Measurements from ENCODE around the gene ACSF3. TPM values are rescaled to one million over a fixed set of nuclear protein-coding genes. Genes with fewer than 3 reads are reported as not detected.

Gene ACSF3
- total RNA-seq, 4 donors from 2014 or later = 26.1 to 55.1 (median 32.5) TPM

DNA sequence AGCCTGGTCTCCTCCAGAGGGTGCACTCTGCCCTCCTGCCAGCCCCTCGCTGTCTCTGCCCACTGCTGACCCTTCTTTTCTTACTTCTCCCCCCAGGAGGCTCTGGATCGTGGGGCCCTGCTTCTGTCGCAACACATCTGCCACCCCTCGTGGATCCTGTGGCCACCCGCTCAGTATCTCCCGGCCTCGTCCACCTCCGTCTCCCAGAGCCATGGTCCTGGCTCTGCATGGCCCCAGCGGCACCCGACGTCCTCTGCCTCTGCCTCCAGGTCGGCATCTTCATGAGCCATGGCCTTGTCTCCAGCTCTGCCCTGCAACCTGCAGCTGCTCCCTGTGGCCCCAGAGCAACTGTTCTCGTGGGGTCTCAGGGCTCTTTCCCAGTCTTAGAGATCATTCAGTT, 12.1 kb upstream of the ACSF3 start:
- Histone ChIP-seq H3K4me1 (no peaks in the 10 kb centered on the region), H3K27ac (no peak overlapping the region), H3K4me3 (no peak overlapping the region), H3K9me3 (no peaks in the 10 kb centered on the region), H3K36me3 (no peaks in the 10 kb centered on the region), H3K27me3 (peaks cover 20% of the 10 kb centered on the region)
- 86% methylated on average over 13 of the region's 13 CpGs for WGBS
- DNase-seq (ENCODE audit: low spot score in 2 of 2) = no peak
- TF ChIP-seq POLR2AphosphoS5 (IDR thresholded peaks at IDR 0.05) (no peak), EP300 (IDR thresholded peaks at IDR 0.05) (no peak), POLR2A (IDR thresholded peaks at IDR 0.05) (no peak)
- TF ChIP-seq, protein P1, sequence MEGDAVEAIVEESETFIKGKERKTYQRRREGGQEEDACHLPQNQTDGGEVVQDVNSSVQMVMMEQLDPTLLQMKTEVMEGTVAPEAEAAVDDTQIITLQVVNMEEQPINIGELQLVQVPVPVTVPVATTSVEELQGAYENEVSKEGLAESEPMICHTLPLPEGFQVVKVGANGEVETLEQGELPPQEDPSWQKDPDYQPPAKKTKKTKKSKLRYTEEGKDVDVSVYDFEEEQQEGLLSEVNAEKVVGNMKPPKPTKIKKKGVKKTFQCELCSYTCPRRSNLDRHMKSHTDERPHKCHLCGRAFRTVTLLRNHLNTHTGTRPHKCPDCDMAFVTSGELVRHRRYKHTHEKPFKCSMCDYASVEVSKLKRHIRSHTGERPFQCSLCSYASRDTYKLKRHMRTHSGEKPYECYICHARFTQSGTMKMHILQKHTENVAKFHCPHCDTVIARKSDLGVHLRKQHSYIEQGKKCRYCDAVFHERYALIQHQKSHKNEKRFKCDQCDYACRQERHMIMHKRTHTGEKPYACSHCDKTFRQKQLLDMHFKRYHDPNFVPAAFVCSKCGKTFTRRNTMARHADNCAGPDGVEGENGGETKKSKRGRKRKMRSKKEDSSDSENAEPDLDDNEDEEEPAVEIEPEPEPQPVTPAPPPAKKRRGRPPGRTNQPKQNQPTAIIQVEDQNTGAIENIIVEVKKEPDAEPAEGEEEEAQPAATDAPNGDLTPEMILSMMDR (IDR thresholded peaks at IDR 0.05) = no peak

DNA sequence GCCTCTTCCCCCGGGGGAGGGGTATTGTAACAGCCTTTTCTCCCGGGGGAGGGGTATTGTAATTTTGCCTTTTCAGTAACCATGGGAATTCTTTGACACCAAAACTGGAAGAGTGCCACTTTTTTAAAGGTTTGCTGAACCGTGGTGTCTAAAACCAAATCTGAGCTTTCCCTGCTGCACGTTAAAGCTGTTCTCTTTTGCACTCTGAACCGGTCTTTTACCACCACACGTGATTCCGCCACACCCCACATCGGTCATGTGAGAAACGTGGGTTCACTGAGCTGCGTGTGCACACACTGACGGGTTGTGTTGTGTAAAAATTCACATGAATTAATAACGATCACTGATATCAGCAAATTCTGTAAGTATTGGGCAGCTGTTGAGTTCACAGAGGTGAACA, 9.2 kb upstream of the ACSF3 start:
- H3K27ac ChIP-seq = no peak overlapping the region
- no peak overlapping the region for H3K4me3 ChIP-seq
- H3K36me3 ChIP-seq = no peaks in the 10 kb centered on the region
- peaks cover 39% of the 10 kb centered on the region for H3K27me3 ChIP-seq
- TF ChIP-seq POLR2A (IDR thresholded peaks at IDR 0.05) (no peak), EP300 (IDR thresholded peaks at IDR 0.05) (no peak), POLR2AphosphoS5 (IDR thresholded peaks at IDR 0.05) (no peak)
- TF ChIP-seq, protein P1 (IDR thresholded peaks at IDR 0.05) = no peak
- H3K4me1 ChIP-seq = no peaks in the 10 kb centered on the region
- H3K9me3 ChIP-seq = no peaks in the 10 kb centered on the region
- no peak for DNase-seq (ENCODE audit: low spot score in 2 of 2)
- 66% methylated on average over 11 of the region's 12 CpGs for WGBS

DNA sequence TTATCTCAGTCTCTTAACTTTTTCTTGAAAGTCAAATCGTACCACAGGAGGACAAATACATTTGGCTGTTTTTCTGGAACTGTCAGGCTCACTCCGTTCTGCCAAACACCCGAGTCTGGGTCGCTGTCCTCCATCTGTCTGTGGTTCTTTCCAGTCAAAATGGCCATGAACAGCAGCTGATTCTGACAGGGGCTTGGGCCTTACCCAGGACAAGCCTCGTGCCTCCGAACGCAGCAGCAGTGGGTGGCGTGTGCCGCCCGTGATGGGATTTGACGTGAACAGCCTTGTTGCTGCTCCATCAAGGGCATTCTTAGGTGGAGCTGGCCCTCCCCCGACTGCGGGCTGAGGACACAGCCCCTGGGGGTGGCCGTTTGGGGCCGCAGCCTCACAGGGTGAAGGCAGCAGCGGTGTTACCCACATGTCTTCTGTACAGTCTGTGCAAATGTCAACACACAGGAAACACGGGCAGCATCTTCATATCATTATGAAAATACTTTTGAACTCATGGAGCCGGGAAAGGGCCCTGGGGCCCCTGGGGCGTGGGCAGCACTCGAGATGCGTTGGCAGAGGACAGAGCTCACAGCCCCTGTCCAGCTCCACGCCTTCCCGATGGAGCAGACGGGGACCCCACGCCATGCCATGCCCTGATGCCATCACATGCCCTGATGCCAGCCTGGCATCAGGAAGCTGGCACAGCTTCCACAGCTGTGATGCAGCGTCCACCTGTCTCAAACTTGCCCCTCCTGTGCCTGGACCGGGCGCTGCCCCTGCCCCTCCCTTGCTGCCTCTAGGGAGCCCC, 8.6 kb upstream of the ACSF3 start:
- H3K36me3 ChIP-seq = no peaks in the 10 kb centered on the region
- no peaks in the 10 kb centered on the region for H3K4me1 ChIP-seq
- TF ChIP-seq POLR2AphosphoS5 (IDR thresholded peaks at IDR 0.05) (no peak), EP300 (IDR thresholded peaks at IDR 0.05) (no peak), POLR2A (IDR thresholded peaks at IDR 0.05) (no peak)
- TF ChIP-seq, protein P1 (IDR thresholded peaks at IDR 0.05) = no peak
- H3K27me3 ChIP-seq = peaks cover 45% of the 10 kb centered on the region
- 58% methylated on average over 20 of the region's 28 CpGs for WGBS
- H3K9me3 ChIP-seq = no peaks in the 10 kb centered on the region
- no peak for DNase-seq (ENCODE audit: low spot score in 2 of 2)
- no peak overlapping the region for H3K4me3 ChIP-seq
- no peak overlapping the region for H3K27ac ChIP-seq

DNA sequence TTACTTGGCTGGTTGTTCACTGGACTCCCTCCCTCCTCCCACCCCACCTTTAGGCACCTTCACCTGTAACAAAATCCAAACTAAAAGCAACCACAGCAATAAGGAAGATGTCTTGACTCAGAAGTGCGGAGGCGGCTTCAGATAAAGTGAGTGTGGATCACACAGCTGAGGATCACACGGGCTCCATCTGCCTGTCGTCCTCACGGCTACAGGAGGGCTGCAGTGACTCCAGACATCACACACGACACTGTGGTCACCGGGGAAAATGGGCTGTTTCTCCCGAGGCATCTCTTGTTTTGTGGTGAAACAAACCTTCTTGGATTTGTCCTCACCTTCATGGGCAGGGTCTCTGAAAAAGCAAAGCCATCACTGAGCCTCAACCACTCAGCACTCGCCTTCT, 7.9 kb upstream of the ACSF3 start:
- Histone ChIP-seq H3K36me3 (no peaks in the 10 kb centered on the region), H3K4me3 (no peak overlapping the region), H3K4me1 (no peaks in the 10 kb centered on the region), H3K9me3 (no peaks in the 10 kb centered on the region), H3K27ac (no peak overlapping the region), H3K27me3 (peaks cover 53% of the 10 kb centered on the region)
- DNase-seq (ENCODE audit: low spot score in 2 of 2) = no peak
- TF ChIP-seq, protein P1 (IDR thresholded peaks at IDR 0.05) = no peak
- TF ChIP-seq POLR2A (IDR thresholded peaks at IDR 0.05) (no peak), POLR2AphosphoS5 (IDR thresholded peaks at IDR 0.05) (no peak), EP300 (IDR thresholded peaks at IDR 0.05) (no peak)
- 75% methylated on average over 9 of the region's 9 CpGs for WGBS

- H3K27ac ChIP-seq = no peak overlapping the region
- DNase-seq (ENCODE audit: low spot score in 2 of 2) = no peak
- no peak overlapping the region for H3K4me3 ChIP-seq
- no peaks in the 10 kb centered on the region for H3K9me3 ChIP-seq
- WGBS = 62% methylated on average over 8 of the region's 15 CpGs
- TF ChIP-seq POLR2AphosphoS5 (IDR thresholded peaks at IDR 0.05) (no peak), EP300 (IDR thresholded peaks at IDR 0.05) (no peak), POLR2A (IDR thresholded peaks at IDR 0.05) (no peak)
- TF ChIP-seq, protein P1 (IDR thresholded peaks at IDR 0.05) = no peak
- peaks cover 1% of the 10 kb centered on the region for H3K4me1 ChIP-seq
- H3K36me3 ChIP-seq = no peaks in the 10 kb centered on the region
- H3K27me3 ChIP-seq = peaks cover 70% of the 10 kb centered on the region
Observed at GRCh38 chr16:89087922-89088497, 5.6 kb upstream of the ACSF3 start.
